Renal cortical epithelial cell (primary cell): ENCODE data around the gene STUB1. TPM values are rescaled to one million over a fixed set of nuclear protein-coding genes. Genes with fewer than 3 reads are reported as not detected.

Experiments
- DNase-seq: peaks from one replicate; pipeline ENCODE4 v3.0.0-alpha.2; 2011; ENCODE audit warnings: low read depth
- total RNA-seq: library from RNA; depleted of rRNA; stranded (reverse); fragments of >200 nt; gene quantifications from 2 replicates; pipeline ENCODE4 v1.2.3, GENCODE V29; 2014

The STUB1 gene
- total RNA-seq = 78.5 and 115 TPM in 2 replicates

GRCh38 chr16:679814-680624 lies at the start of gene STUB1:
Gene STUB1, plus strand, starts transcription at chr16:680410. Its CDS starts 116 bp downstream, at chr16:680526.
- DNase-seq = peak; percentile 42

GRCh38 chr16:630815-631405 lies 49.3 kb upstream of the STUB1 start, which contains the start of gene WFIKKN1:
Gene WFIKKN1, plus strand, starts transcription at chr16:630985. Its CDS starts 269 bp downstream, at chr16:631254.
- no peak for DNase-seq

GRCh38 chr16:631808-632358 lies 48.3 kb upstream of the STUB1 start:
- DNase-seq = no peak

DNA sequence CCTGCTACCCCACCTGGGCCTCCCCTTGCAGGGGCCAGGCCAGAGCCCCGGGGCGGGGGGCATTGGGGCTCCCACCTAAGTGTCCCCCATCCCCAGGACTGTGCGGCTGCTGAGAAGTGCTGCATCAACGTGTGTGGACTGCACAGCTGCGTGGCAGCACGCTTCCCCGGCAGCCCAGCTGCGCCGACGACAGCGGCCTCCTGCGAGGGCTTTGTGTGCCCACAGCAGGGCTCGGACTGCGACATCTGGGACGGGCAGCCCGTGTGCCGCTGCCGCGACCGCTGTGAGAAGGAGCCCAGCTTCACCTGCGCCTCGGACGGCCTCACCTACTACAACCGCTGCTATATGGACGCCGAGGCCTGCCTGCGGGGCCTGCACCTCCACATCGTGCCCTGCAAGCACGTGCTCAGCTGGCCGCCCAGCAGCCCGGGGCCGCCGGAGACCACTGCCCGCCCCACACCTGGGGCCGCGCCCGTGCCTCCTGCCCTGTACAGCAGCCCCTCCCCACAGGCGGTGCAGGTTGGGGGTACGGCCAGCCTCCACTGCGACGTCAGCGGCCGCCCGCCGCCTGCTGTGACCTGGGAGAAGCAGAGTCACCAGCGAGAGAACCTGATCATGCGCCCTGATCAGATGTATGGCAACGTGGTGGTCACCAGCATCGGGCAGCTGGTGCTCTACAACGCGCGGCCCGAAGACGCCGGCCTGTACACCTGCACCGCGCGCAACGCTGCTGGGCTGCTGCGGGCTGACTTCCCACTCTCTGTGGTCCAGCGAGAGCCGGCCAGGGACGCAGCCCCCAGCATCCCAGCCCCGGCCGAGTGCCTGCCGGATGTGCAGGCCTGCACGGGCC lies 47.5 kb upstream of the STUB1 start:
- no peak for DNase-seq

DNA sequence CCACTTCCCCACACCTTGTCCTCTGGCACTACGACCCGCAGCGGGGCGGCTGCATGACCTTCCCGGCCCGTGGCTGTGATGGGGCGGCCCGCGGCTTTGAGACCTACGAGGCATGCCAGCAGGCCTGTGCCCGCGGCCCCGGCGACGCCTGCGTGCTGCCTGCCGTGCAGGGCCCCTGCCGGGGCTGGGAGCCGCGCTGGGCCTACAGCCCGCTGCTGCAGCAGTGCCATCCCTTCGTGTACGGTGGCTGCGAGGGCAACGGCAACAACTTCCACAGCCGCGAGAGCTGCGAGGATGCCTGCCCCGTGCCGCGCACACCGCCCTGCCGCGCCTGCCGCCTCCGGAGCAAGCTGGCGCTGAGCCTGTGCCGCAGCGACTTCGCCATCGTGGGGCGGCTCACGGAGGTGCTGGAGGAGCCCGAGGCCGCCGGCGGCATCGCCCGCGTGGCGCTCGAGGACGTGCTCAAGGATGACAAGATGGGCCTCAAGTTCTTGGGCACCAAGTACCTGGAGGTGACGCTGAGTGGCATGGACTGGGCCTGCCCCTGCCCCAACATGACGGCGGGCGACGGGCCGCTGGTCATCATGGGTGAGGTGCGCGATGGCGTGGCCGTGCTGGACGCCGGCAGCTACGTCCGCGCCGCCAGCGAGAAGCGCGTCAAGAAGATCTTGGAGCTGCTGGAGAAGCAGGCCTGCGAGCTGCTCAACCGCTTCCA lies 46.7 kb upstream of the STUB1 start:
- DNase-seq = no peak

- no peak for DNase-seq
These were observed 46.0 kb upstream of the STUB1 start for GRCh38 chr16:634051-634670.

- no peak for DNase-seq
These were observed 45.2 kb upstream of the STUB1 start for GRCh38 chr16:634996-635395.

DNA sequence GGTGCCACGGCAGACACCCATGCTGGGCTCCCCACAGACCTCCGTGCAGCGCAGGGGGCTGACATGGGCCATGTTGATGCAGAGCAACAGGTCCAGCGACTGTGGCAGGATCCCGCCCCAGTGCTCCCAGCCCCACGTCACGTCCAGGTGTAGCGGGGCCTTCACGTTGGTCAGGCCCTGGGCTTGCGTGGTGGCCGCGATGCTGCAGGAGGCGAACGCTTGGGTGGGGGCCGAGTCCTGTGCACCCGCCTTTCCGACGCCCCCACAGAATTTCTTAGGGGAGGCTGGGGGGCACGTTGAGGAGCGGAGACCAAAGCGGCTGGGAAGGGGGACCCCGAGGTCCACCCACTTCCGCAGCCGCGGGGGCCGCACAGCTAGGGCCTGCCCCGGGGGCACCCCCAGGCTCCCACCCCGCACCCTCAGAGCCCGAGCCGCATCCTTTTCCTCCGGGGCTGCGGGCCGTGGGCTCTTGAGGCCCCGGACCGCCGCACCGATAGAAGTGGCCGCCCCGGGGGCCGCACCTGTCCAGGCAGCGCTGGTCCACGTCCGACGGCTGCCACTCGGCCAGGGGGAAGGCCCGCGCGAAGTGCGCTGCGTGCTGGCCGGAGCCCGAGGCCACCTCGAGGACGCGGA lies 44.5 kb upstream of the STUB1 start:
- no peak for DNase-seq

GRCh38 chr16:636206-637080 lies 43.8 kb upstream of the STUB1 start, which contains the start of gene METTL26:
Gene METTL26, minus strand, starts transcription at chr16:636305. Its CDS starts 15 bp downstream, at chr16:636290.
- peak; percentile 84 for DNase-seq

DNA sequence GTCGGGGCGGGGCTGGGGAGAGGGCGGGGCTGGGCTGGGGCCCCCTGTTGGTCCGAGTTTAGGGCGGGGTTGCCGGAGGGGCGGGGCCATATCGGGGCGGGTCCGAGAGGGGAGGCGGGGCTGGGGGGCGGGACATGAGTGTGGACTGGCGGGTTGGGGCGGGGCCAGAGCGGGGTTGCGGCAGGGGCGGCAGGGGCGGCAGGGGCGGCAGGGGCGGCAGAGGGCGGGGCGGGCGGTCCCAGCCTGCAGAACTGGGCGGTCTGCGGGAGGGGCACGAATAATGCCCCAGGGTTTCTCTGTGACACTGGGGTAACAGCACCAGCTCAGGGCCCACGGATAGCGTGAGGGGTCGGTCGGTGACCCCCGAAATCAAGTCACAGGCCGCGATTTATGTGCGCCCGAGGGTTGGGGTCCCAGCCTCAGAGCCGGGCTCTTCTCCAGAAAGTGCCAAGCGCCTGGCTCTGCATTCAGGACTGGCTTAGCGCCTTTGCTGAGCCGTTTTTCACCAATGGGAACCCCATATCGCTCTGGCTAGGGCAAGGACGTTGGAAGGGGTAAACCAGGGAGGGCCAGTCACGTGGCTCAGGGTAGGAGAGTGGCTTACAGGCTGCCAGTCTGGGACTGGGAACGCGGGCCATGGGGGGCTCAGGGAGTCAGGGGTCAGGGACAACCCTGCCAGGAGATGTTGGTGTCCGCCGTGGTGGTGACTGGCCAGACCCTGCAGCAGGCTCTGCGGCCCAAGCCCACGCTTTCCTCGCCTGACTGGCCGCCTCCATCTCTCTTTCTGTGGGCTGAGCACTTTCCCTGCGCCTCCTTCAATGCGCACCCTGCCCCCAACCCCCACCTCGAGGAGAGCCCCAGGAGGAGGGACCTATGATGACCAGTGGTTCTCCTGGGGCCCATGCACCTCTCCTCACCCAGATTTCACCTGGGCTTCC lies 42.9 kb upstream of the STUB1 start:
- DNase-seq = no peak

DNA sequence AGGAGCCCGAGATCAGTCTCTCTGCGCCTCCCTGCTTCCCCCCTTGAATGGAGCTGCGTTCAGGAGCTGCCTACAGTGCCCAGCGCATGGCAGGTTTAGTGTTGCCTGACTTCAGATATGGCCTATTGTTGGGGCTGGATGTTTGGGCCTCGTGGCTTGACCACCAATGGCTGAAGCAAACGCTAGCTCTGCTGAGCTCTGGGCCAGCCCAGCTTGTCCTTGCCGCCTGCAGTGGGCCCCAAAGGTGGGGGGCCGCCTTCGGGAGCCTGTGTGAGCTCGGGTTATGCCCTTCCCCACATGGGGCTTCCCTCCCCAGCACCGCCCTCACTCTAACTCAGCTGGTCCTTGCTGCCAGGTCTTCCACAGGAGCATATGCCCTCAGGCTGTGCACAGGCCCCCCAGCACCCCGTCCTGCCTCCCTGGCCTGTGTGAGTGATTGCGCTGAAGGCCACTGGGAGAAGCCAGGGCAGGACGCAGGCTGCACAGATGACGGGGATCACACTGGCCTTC lies 42.1 kb upstream of the STUB1 start:
- DNase-seq = no peak

GRCh38 chr16:638836-639235 lies 41.4 kb upstream of the STUB1 start:
- DNase-seq = no peak

DNA sequence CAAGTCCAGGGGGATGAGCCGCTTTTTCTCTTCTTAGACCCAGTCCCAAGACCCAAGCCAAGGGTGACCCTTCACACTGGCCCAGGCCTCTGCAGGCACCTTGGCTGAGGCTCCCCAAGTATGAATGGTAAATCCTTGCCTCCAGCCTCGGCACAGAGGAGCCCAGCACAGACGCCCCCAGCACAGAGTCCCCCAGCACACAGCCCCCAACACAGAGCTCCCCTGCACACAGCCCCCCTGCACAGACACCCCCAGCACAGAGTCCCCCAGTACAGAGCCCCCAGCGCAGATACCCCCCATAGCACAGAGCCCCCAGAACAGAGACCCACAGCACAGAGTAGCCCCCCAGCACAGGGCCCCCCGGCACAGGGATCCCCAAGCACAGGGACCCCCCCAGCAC lies 39.6 kb upstream of the STUB1 start:
- DNase-seq = no peak

- peak; percentile 28 for DNase-seq
These were observed 38.7 kb upstream of the STUB1 start, which contains the start of gene MCRIP2 for GRCh38 chr16:641326-642188. Gene MCRIP2, plus strand, starts transcription at chr16:641828. Its CDS starts 164 bp downstream, at chr16:641992.

GRCh38 chr16:642189-643049 lies 37.8 kb upstream of the STUB1 start:
- no peak for DNase-seq

DNA sequence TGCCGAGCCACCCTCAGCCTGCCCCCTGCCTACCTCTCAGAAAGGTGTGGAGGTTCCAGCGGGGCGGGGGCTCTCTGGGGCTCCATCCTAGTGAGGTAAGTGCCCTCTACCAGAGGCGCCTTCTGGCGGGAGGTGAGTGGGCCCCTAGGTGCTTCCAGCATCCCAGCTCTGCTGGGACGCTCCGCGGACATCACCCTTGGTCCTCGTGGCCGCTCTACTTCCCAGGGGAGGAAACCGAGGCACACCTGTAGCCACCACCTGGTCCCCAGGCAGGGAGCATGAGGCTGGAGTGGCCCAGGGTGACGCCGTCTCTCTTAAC lies 37.2 kb upstream of the STUB1 start:
- no peak for DNase-seq
